ENCODE results near the gene CRADD. TPM values are rescaled to one million over a fixed set of nuclear protein-coding genes. Genes with fewer than 3 reads are reported as not detected.

The CRADD gene
- total RNA-seq, 1 donor from 2014 or later, result 41.2 TPM

GRCh38 chr12:93896952-93897351 lies 219.8 kb downstream of the CRADD start:
- H3K4me1 Mint-ChIP-seq, result peaks cover 24% of the 10 kb centered on the region

DNA sequence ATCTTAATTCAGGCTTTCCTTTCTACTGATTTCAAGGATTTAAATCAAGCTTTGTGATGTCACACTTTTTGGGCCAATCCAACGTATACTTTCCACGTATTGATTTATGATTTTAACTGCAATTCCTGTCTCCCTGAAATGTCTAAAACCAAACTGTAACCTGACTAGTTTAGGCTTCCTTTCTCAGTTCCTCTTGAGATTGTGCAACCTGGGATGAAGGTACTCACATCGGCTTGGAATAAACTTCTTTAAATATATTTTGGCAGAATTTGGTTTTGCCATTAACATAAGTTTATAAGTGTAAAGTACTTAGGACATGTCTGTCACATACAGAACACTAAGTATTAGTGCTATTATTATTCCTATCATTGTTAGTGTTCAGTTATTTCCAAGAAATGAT lies 224.6 kb downstream of the CRADD start:
- H3K27ac Mint-ChIP-seq, result no peak overlapping the region

More at GRCh38 chr12:93896952-93897351, 219.8 kb downstream of the CRADD start:
- Histone ChIP-seq H2AFZ (replicated peaks) (no peak overlapping the region), H4K20me1 (ENCODE audit: low read depth) (no peaks in the 10 kb centered on the region), H3K4me2 (no peak overlapping the region), H3K79me2 (ENCODE audit: low read depth) (no peaks in the 10 kb centered on the region), H3K4me3 (no peak overlapping the region), H3K36me3 (no peaks in the 10 kb centered on the region), H3K27me3 (no peaks in the 10 kb centered on the region), H3K9me3 (ENCODE audit: low read depth) (no peaks in the 10 kb centered on the region), H3F3A (ENCODE audit: low read depth) (peaks cover 13% of the 10 kb centered on the region), H3K27ac (no peak overlapping the region), H3K9ac (no peak overlapping the region), H3K4me1 (peaks cover 17% of the 10 kb centered on the region)
- Mint-ChIP-seq H3K4me3 (no peak overlapping the region), H3K9me3 (peaks cover under 1% of the 10 kb centered on the region), H3K36me3 (no peaks in the 10 kb centered on the region), H3K27ac (no peak overlapping the region), H3K27me3 (ENCODE audit: insufficient read depth, low read depth) (peaks cover 2% of the 10 kb centered on the region)
- TF ChIP-seq EZH2phosphoT487 (IDR thresholded peaks at IDR 0.05), result no peak
- no peak for TF ChIP-seq CTCF (IDR thresholded peaks at IDR 0.05)
- no peak for TF ChIP-seq EZH2 (IDR thresholded peaks at IDR 0.05)
- no peak for DNase-seq (ENCODE audit: low spot score)

GRCh38 chr12:93902192-93902591 lies 225.0 kb downstream of the CRADD start:
- H3K4me1 Mint-ChIP-seq, result no peaks in the 10 kb centered on the region
- no peaks in the 10 kb centered on the region for H3K4me1 ChIP-seq
- DNase-seq (ENCODE audit: low spot score), result no peak
- H4K20me1 ChIP-seq (ENCODE audit: low read depth), result no peaks in the 10 kb centered on the region
- no peak overlapping the region for H3K4me2 ChIP-seq
- no peak overlapping the region for H3K9ac ChIP-seq
- H3K4me3 Mint-ChIP-seq, result no peak overlapping the region
- no peak overlapping the region for H2AFZ ChIP-seq (replicated peaks)
- H3K79me2 ChIP-seq (ENCODE audit: low read depth), result no peaks in the 10 kb centered on the region
- no peaks in the 10 kb centered on the region for H3K36me3 ChIP-seq
- TF ChIP-seq EZH2phosphoT487 (IDR thresholded peaks at IDR 0.05), result no peak
- TF ChIP-seq CTCF (IDR thresholded peaks at IDR 0.05), result no peak
- TF ChIP-seq EZH2 (IDR thresholded peaks at IDR 0.05), result no peak
- peaks cover 4% of the 10 kb centered on the region for H3K27me3 Mint-ChIP-seq (ENCODE audit: insufficient read depth, low read depth)
- no peaks in the 10 kb centered on the region for H3K9me3 ChIP-seq (ENCODE audit: low read depth)
- H3K9me3 Mint-ChIP-seq, result peaks cover 25% of the 10 kb centered on the region
- H3F3A ChIP-seq (ENCODE audit: low read depth), result no peaks in the 10 kb centered on the region
- no peak overlapping the region for H3K4me3 ChIP-seq
- no peak overlapping the region for H3K27ac ChIP-seq
- H3K36me3 Mint-ChIP-seq, result no peaks in the 10 kb centered on the region
- no peaks in the 10 kb centered on the region for H3K27me3 ChIP-seq
- H3K27ac Mint-ChIP-seq, result no peak overlapping the region

More for the DNA sequence above, 224.6 kb downstream of the CRADD start:
- Histone ChIP-seq H3K36me3 (no peaks in the 10 kb centered on the region), H3K79me2 (ENCODE audit: low read depth) (no peaks in the 10 kb centered on the region), H3K27me3 (no peaks in the 10 kb centered on the region), H2AFZ (replicated peaks) (no peak overlapping the region), H3F3A (ENCODE audit: low read depth) (no peaks in the 10 kb centered on the region), H3K9me3 (ENCODE audit: low read depth) (no peaks in the 10 kb centered on the region), H3K4me3 (no peak overlapping the region), H3K4me1 (no peaks in the 10 kb centered on the region), H3K27ac (no peak overlapping the region), H4K20me1 (ENCODE audit: low read depth) (no peaks in the 10 kb centered on the region), H3K4me2 (no peak overlapping the region), H3K9ac (no peak overlapping the region)
- peaks cover 22% of the 10 kb centered on the region for H3K9me3 Mint-ChIP-seq
- TF ChIP-seq CTCF (IDR thresholded peaks at IDR 0.05) (no peak), EZH2phosphoT487 (IDR thresholded peaks at IDR 0.05) (no peak), EZH2 (IDR thresholded peaks at IDR 0.05) (no peak)
- no peak for DNase-seq (ENCODE audit: low spot score)
- no peak overlapping the region for H3K4me3 Mint-ChIP-seq
- no peaks in the 10 kb centered on the region for H3K4me1 Mint-ChIP-seq
- no peaks in the 10 kb centered on the region for H3K36me3 Mint-ChIP-seq
- H3K27me3 Mint-ChIP-seq (ENCODE audit: insufficient read depth, low read depth), result peaks cover 4% of the 10 kb centered on the region
